GM23248 (cell line): Measurements from ENCODE around the gene PAFAH1B1. TPM values are rescaled to one million over a fixed set of nuclear protein-coding genes. Genes with fewer than 3 reads are reported as not detected.
"Not testable (repeated sequence)": the region's sequence is repeated elsewhere in the genome, so short reads cannot be mapped to it uniquely, and the experiment has no call there.

Experiments
- DNase-seq: peaks from one replicate; pipeline ENCODE4 v3.0.0-alpha.2; 2015
- H2AFZ ChIP-seq: fragments of 200-600 bp; sonication (generic); 2 replicates; pipeline ENCODE4 v1.6.1; 2016; ENCODE audit warnings: antibody characterized with exemption
- H3F3A ChIP-seq: fragments of 200-600 bp; sonication (generic); 2 replicates; pipeline ENCODE4 v1.6.1; 2016; ENCODE audit warnings: mild to moderate bottlenecking, antibody characterized with exemption, mixed run types; ENCODE audit not compliant: insufficient read depth
- H3K27ac ChIP-seq: fragments of 200-600 bp; sonication (generic); 2 replicates; pipeline ENCODE4 v1.5.1; 2016; ENCODE audit warnings: mild to moderate bottlenecking
- H3K27me3 ChIP-seq: fragments of 200-600 bp; sonication (generic); replicated peaks from 2 replicates; pipeline ENCODE4 v1.6.1; 2016; ENCODE audit warnings: mild to moderate bottlenecking; ENCODE audit not compliant: insufficient read depth
- H3K36me3 ChIP-seq: fragments of 200-600 bp; sonication (generic); 2 replicates; pipeline ENCODE4 v1.6.1; 2016; ENCODE audit warnings: low read depth, mild to moderate bottlenecking
- H3K4me1 ChIP-seq: fragments of 200-600 bp; sonication (generic); 2 replicates; pipeline ENCODE4 v1.6.1; 2016; ENCODE audit warnings: mild to moderate bottlenecking; ENCODE audit not compliant: insufficient read depth
- H3K4me2 ChIP-seq: fragments of 200-600 bp; sonication (generic); one replicate; pipeline ENCODE4 v1.6.1; 2016; ENCODE audit warnings: mild to moderate bottlenecking; ENCODE audit not compliant: unreplicated experiment
- H3K4me3 ChIP-seq: fragments of 200-600 bp; sonication (generic); 2 replicates; pipeline ENCODE4 v1.5.1; 2016; ENCODE audit warnings: mild to moderate bottlenecking
- H3K79me2 ChIP-seq: fragments of 200-600 bp; sonication (generic); 2 replicates; pipeline ENCODE4 v1.6.1; 2016; ENCODE audit warnings: mild to moderate bottlenecking; ENCODE audit not compliant: insufficient read depth
- H3K9ac ChIP-seq: fragments of 200-600 bp; sonication (generic); 2 replicates; pipeline ENCODE4 v1.6.1; 2016; ENCODE audit warnings: mild to moderate bottlenecking
- H3K9me2 ChIP-seq: fragments of 200-600 bp; sonication (generic); 2 replicates; pipeline ENCODE4 v1.6.1; 2016; ENCODE audit warnings: mixed run types, mild to moderate bottlenecking, moderate library complexity; ENCODE audit not compliant: insufficient read depth
- H3K9me3 ChIP-seq: fragments of 200-600 bp; sonication (generic); one replicate; pipeline ENCODE4 v1.6.1; 2017; ENCODE audit warnings: low read depth
- H4K20me1 ChIP-seq: fragments of 200-600 bp; sonication (generic); 2 replicates; pipeline ENCODE4 v1.6.0; 2016; ENCODE audit not compliant: insufficient read depth
- EZH2 ChIP-seq: fragments of 200-600 bp; sonication (generic); IDR thresholded peaks from 2 replicates; pipeline ENCODE4 v1.6.1; 2018; ENCODE audit warnings: antibody characterized with exemption, mild to moderate bottlenecking; ENCODE audit not compliant: insufficient read depth, poor library complexity, severe bottlenecking
- EZH2phosphoT487 ChIP-seq: fragments of 200-600 bp; sonication (generic); IDR thresholded peaks from 2 replicates; pipeline ENCODE4 v1.6.1; 2018; ENCODE audit warnings: antibody characterized with exemption, moderate library complexity, mild to moderate bottlenecking, low read depth; ENCODE audit not compliant: insufficient read depth
- WGBS, 2 experiments: methylation state at CpG; one replicate each; pipeline ENCODE4 v1.1.6; 2015 to 2017; ENCODE audit warnings: low lambda C conversion rate in 2 of 2, low coverage in 1 of 2; ENCODE audit errors: missing lambda C conversion rate in 2 of 2; 5-methylcytosine and 5-hydroxymethylcytosine counted together
- in situ Hi-C: fragments of 300-500 bp; cut with MboI; formaldehyde crosslinking; loops from 2 replicates; pipeline ENCODE4 v1.15.0; 2020
- polyA plus RNA-seq: library from polyadenylated mRNA; unstranded; fragments of >200 nt; fragmentation: Nextera tagmentation; extraction: Ambion mirVana; gene quantifications from 2 replicates; pipeline ENCODE4 v1.2.1, GENCODE V29; 2016
- total RNA-seq: library from RNA; depleted of rRNA; stranded (reverse); fragments of >200 nt; shearing (Covaris generic); gene quantifications from 2 replicates; pipeline ENCODE4 v1.2.3, GENCODE V29; 2014

PAFAH1B1 gene
- total and polyA plus RNA-seq, 2 experiments from 2014 or later = 32.5 to 88.7 TPM

GRCh38 chr17:2615882-2616281 lies 22.4 kb downstream of the PAFAH1B1 start:
- TF ChIP-seq EZH2 = no peak
- TF ChIP-seq EZH2phosphoT487 = no peak
- H3K4me2 ChIP-seq = no peak overlapping the region
- no peak overlapping the region for H3K9ac ChIP-seq
- no peaks in the 10 kb centered on the region for H3K9me2 ChIP-seq
- H3K36me3 ChIP-seq = no peaks in the 10 kb centered on the region; the same call in 1 of the 2 replicates
- H3K27me3 ChIP-seq = no peaks in the 10 kb centered on the region
- no peak overlapping the region for H2AFZ ChIP-seq
- H3K4me1 ChIP-seq = no peaks in the 10 kb centered on the region
- no peak overlapping the region for H3K27ac ChIP-seq
- WGBS, 2 experiments = 82 to 91% methylated on average over 4 of the region's 4 CpGs
- in situ Hi-C loops = no loop called here
- no peaks in the 10 kb centered on the region for H3K9me3 ChIP-seq
- H3K4me3 ChIP-seq = no peak overlapping the region
- H4K20me1 ChIP-seq = peaks cover 70% of the 10 kb centered on the region
- H3K79me2 ChIP-seq = peaks cover 100% of the 10 kb centered on the region
- 0 out of 2 replicates have a peak, but pooled peaks cover 3% of the 10 kb centered on the region for H3F3A ChIP-seq
- DNase-seq = no peak

- peaks cover 100% of the 10 kb centered on the region for H3K79me2 ChIP-seq
- H3K27ac ChIP-seq = no peak overlapping the region
- no peaks in the 10 kb centered on the region for H3K9me3 ChIP-seq
- in situ Hi-C loops = no loop called here
- DNase-seq = no peak
- peaks cover 52% of the 10 kb centered on the region; the same call in 1 of the 2 replicates for H4K20me1 ChIP-seq
- H2AFZ ChIP-seq = no peak overlapping the region
- no peaks in the 10 kb centered on the region for H3K9me2 ChIP-seq
- TF ChIP-seq EZH2phosphoT487 (no peak), EZH2 (no peak)
- H3K27me3 ChIP-seq = no peaks in the 10 kb centered on the region
- 88 to 89% methylated on average over 3 of the region's 3 CpGs for WGBS, 2 experiments
- no peak overlapping the region for H3K9ac ChIP-seq
- no peaks in the 10 kb centered on the region for H3K4me1 ChIP-seq
- H3K4me3 ChIP-seq = no peak overlapping the region
- H3F3A ChIP-seq = 0 out of 2 replicates have a peak, but pooled peaks cover 12% of the 10 kb centered on the region
- peaks cover 8% of the 10 kb centered on the region; the same call in 1 of the 2 replicates for H3K36me3 ChIP-seq
- H3K4me2 ChIP-seq = no peak overlapping the region
These were observed 27.8 kb downstream of the PAFAH1B1 start for GRCh38 chr17:2621241-2621640.

GRCh38 chr17:2621951-2622405 lies 28.5 kb downstream of the PAFAH1B1 start:
- WGBS, 2 experiments = 97 to 100% methylated on average over 4 of the region's 4 CpGs

GRCh38 chr17:2622721-2623301 lies 29.4 kb downstream of the PAFAH1B1 start:
- H3K4me2 ChIP-seq, DNase-seq, H3K9ac ChIP-seq, H3K9me3 ChIP-seq, H3K27me3 ChIP-seq, H3K36me3 ChIP-seq, H3K4me1 ChIP-seq, H2AFZ ChIP-seq, H3K4me3 ChIP-seq, H3K9me2 ChIP-seq, H3K27ac ChIP-seq, in situ Hi-C loops: not testable (repeated sequence)
- Histone ChIP-seq H3F3A (0 out of 2 replicates have a peak, but pooled peaks cover 19% of the 10 kb centered on the region), H4K20me1 (peaks cover 51% of the 10 kb centered on the region), H3K79me2 (peaks cover 100% of the 10 kb centered on the region)
- 89 to 91% methylated on average over 4 of the region's 4 CpGs for WGBS, 2 experiments

More at GRCh38 chr17:2621951-2622405, 28.5 kb downstream of the PAFAH1B1 start:
- H3K9me2 ChIP-seq, DNase-seq, H3K9ac ChIP-seq, H2AFZ ChIP-seq, H3K27me3 ChIP-seq, H3K9me3 ChIP-seq, H3K4me1 ChIP-seq, in situ Hi-C loops, H3K27ac ChIP-seq, H3K4me3 ChIP-seq, H3K4me2 ChIP-seq, H3K36me3 ChIP-seq: not testable (repeated sequence)
- H3K79me2 ChIP-seq = peaks cover 100% of the 10 kb centered on the region
- peaks cover 50% of the 10 kb centered on the region; the same call in 1 of the 2 replicates for H4K20me1 ChIP-seq
- 0 out of 2 replicates have a peak, but pooled peaks cover 12% of the 10 kb centered on the region for H3F3A ChIP-seq

- Histone ChIP-seq H3K9me3 (no peaks in the 10 kb centered on the region), H3K4me1 (no peaks in the 10 kb centered on the region), H3K9me2 (no peaks in the 10 kb centered on the region), H4K20me1 (peaks cover 61% of the 10 kb centered on the region), H3K27me3 (no peaks in the 10 kb centered on the region), H3K36me3 (peaks cover 8% of the 10 kb centered on the region; the same call in 1 of the 2 replicates), H3K4me3 (no peak overlapping the region), H3K9ac (no peak overlapping the region), H2AFZ (no peak overlapping the region), H3K4me2 (no peak overlapping the region), H3K79me2 (peaks cover 100% of the 10 kb centered on the region), H3F3A (0 out of 2 replicates have a peak, but pooled peaks cover 26% of the 10 kb centered on the region), H3K27ac (no peak overlapping the region)
- in situ Hi-C loops = no loop called here
- WGBS, 2 experiments = 97 to 98% methylated on average over 10 of the region's 10 CpGs
- TF ChIP-seq EZH2phosphoT487 (no peak), EZH2 (no peak)
- DNase-seq = no peak
These were observed 30.9 kb downstream of the PAFAH1B1 start for GRCh38 chr17:2624292-2624731.

GRCh38 chr17:2626626-2627219 lies 33.3 kb downstream of the PAFAH1B1 start:
- H3K4me2 ChIP-seq, H3K9me2 ChIP-seq, H3K4me1 ChIP-seq, DNase-seq, H3K36me3 ChIP-seq, in situ Hi-C loops, H2AFZ ChIP-seq, H3K4me3 ChIP-seq, H3K9me3 ChIP-seq, H3K27ac ChIP-seq, H3K9ac ChIP-seq, H3K27me3 ChIP-seq: not testable (repeated sequence)
- H3F3A ChIP-seq = 0 out of 2 replicates have a peak, but pooled peaks cover 26% of the 10 kb centered on the region
- peaks cover 75% of the 10 kb centered on the region for H4K20me1 ChIP-seq
- peaks cover 100% of the 10 kb centered on the region for H3K79me2 ChIP-seq
- 95 to 98% methylated on average over 7 of the region's 7 CpGs for WGBS, 2 experiments

GRCh38 chr17:2628922-2629321 lies 35.5 kb downstream of the PAFAH1B1 start:
- H3K27ac ChIP-seq, H3K9ac ChIP-seq, DNase-seq, H3K36me3 ChIP-seq, H3K4me2 ChIP-seq, in situ Hi-C loops, H3K9me3 ChIP-seq, H3K4me1 ChIP-seq, H2AFZ ChIP-seq, H3K9me2 ChIP-seq, H3K4me3 ChIP-seq, H3K27me3 ChIP-seq: not testable (repeated sequence)
- H3K79me2 ChIP-seq = peaks cover 100% of the 10 kb centered on the region
- WGBS, 2 experiments = 96 to 100% methylated on average over 2 of the region's 2 CpGs
- peaks cover 32% of the 10 kb centered on the region; the same call in 1 of the 2 replicates for H3F3A ChIP-seq
- H4K20me1 ChIP-seq = peaks cover 91% of the 10 kb centered on the region
